GM21619 (cell line): ENCODE data around the gene FBXO21.

Experiments
- ATAC-seq: cut with Tn5 transposase; IDR thresholded peaks from one replicate; pipeline ENCODE4 v1.9.1; 2021; ENCODE audit not compliant: unreplicated experiment

Gene FBXO21

GRCh38 chr12:117166107-117166506, 24.2 kb downstream of the FBXO21 start:
- ATAC-seq = no peak

GRCh38 chr12:117165342-117165741, 24.9 kb downstream of the FBXO21 start:
- ATAC-seq = no peak

- no peak for ATAC-seq
Observed at GRCh38 chr12:117162633-117163032, 27.6 kb downstream of the FBXO21 start.

GRCh38 chr12:117162167-117162539, 28.1 kb downstream of the FBXO21 start:
- ATAC-seq = no peak

- ATAC-seq = no peak
Observed at GRCh38 chr12:117161460-117162166, 28.7 kb downstream of the FBXO21 start.

- ATAC-seq = no peak
Observed at GRCh38 chr12:117159674-117160073, 30.6 kb downstream of the FBXO21 start.

GRCh38 chr12:117158911-117159553, 31.2 kb downstream of the FBXO21 start:
- ATAC-seq = no peak

GRCh38 chr12:117158096-117158495, 32.2 kb downstream of the FBXO21 start:
- ATAC-seq = no peak

- peak; percentile 94 for ATAC-seq
Observed at GRCh38 chr12:117155278-117156060, 34.8 kb downstream of the FBXO21 start.

GRCh38 chr12:117152793-117153775, 37.2 kb downstream of the FBXO21 start:
- ATAC-seq = no peak

GRCh38 chr12:117151403-117152031, 38.8 kb downstream of the FBXO21 start:
- ATAC-seq = no peak

- ATAC-seq = no peak
Observed at GRCh38 chr12:117149431-117149830, 40.8 kb downstream of the FBXO21 start.

- ATAC-seq = no peak
Observed at GRCh38 chr12:117148642-117149041, 41.6 kb downstream of the FBXO21 start.

- no peak for ATAC-seq
Observed at GRCh38 chr12:117147639-117148038, 42.6 kb downstream of the FBXO21 start.

GRCh38 chr12:117145597-117146154, 44.6 kb downstream of the FBXO21 start:
- ATAC-seq = no peak

GRCh38 chr12:117144599-117144998, 45.7 kb downstream of the FBXO21 start:
- ATAC-seq = no peak

GRCh38 chr12:117143008-117143532, 47.2 kb downstream of the FBXO21 start:
- no peak for ATAC-seq

- peak; percentile 48 for ATAC-seq
Observed at GRCh38 chr12:117142094-117142493, 48.2 kb downstream of the FBXO21 start.

- ATAC-seq = no peak
Observed at GRCh38 chr12:117141097-117141898, 49.0 kb downstream of the FBXO21 start.
